HEK293 (cell line): ENCODE measurements around the gene MAP1LC3C.

Experiments
- CTCF ChIA-PET: fragments of 350-600 bp; formaldehyde crosslinking; extraction: SDS; loops from one replicate; lab custom pipeline; 2021; ENCODE audit warnings: antibody characterized with exemption; lab: Yijun Ruan, JAX
- POLR2A ChIA-PET: fragments of 300-600 bp; formaldehyde crosslinking; extraction: SDS; loops from one replicate; lab custom pipeline; 2020; ENCODE audit warnings: antibody characterized with exemption, inconsistent platforms; lab: Yijun Ruan, JAX
- H3K27ac ChIP-seq: fragments of 200-500 bp; sonication (Bioruptor generic); 2 replicates; pipeline ENCODE4 v1.5.1; 2014; ENCODE audit warnings: low read depth, low read length, control low read depth, inconsistent platforms; ENCODE audit errors: extremely low read depth
- H3K36me3 ChIP-seq, 2 experiments: fragments of 200-500 bp in 1 of 2; sonication (Bioruptor generic) in 1 of 2; 1 replicate in 1 of 2; 2 replicates in 1 of 2; pipeline ENCODE4 v1.5.1; 2014 to 2017; ENCODE audit warnings: inconsistent platforms in 2 of 2, low read length in 2 of 2; ENCODE audit not compliant: control insufficient read depth in 2 of 2, insufficient read depth in 1 of 2
- H3K4me1 ChIP-seq: fragments of 200-500 bp; sonication (Bioruptor generic); 2 replicates; pipeline ENCODE4 v1.5.1; 2014; ENCODE audit warnings: mild to moderate bottlenecking, low read length, inconsistent platforms; ENCODE audit not compliant: control insufficient read depth, insufficient read depth
- H3K4me3 ChIP-seq: 2 replicates; pipeline ENCODE4 v1.5.1; 2011; ENCODE audit warnings: low read depth, mild to moderate bottlenecking, control low read depth, low read length, moderate library complexity
- H3K9me3 ChIP-seq: fragments of 200-500 bp; sonication (Bioruptor generic); 2 replicates; pipeline ENCODE4 v1.5.1; 2014; ENCODE audit warnings: low read depth, low read length, inconsistent platforms; ENCODE audit not compliant: control insufficient read depth, insufficient read depth
- GFI1B ChIP-seq: fragments of 450-650 bp; formaldehyde crosslinking; IDR thresholded peaks from 2 replicates; pipeline ENCODE4 v1.5.1; 2016; ENCODE audit warnings: missing biosample characterization, missing genetic modification characterization
- GLI2 ChIP-seq: fragments of 450-650 bp; formaldehyde crosslinking; IDR thresholded peaks from 2 replicates; pipeline ENCODE4; 2017; ENCODE audit warnings: missing biosample characterization, missing genetic modification characterization, low read depth, borderline replicate concordance
- GLIS1 ChIP-seq: fragments of 450-650 bp; formaldehyde crosslinking; IDR thresholded peaks from 2 replicates; pipeline ENCODE4 v1.5.1; 2016; ENCODE audit warnings: missing biosample characterization, missing genetic modification characterization
- HOXD13 ChIP-seq: sonication (generic); formaldehyde crosslinking; IDR thresholded peaks from 2 replicates; pipeline ENCODE4 v1.8.0; 2022; ENCODE audit warnings: missing genetic modification reagents, borderline replicate concordance
- KLF9 ChIP-seq: fragments of 450-650 bp; formaldehyde crosslinking; IDR thresholded peaks from 2 replicates; pipeline ENCODE4 v1.5.1; 2016; ENCODE audit warnings: missing biosample characterization, missing genetic modification characterization, low read depth
- PRDM1 ChIP-seq: fragments of 450-650 bp; formaldehyde crosslinking; IDR thresholded peaks from 2 replicates; pipeline ENCODE4; 2016; ENCODE audit warnings: missing biosample characterization, missing genetic modification characterization
- ZBTB8A ChIP-seq: fragments of 450-650 bp; formaldehyde crosslinking; IDR thresholded peaks from 2 replicates; pipeline ENCODE4 v1.5.1; 2016; ENCODE audit warnings: missing biosample characterization, missing genetic modification characterization
- ZIC2 ChIP-seq: fragments of 450-650 bp; formaldehyde crosslinking; IDR thresholded peaks from 2 replicates; pipeline ENCODE4 v1.5.1; 2016; ENCODE audit warnings: missing biosample characterization, missing genetic modification characterization
- ZNF138 ChIP-seq: fragments of 450-650 bp; formaldehyde crosslinking; IDR thresholded peaks from 2 replicates; pipeline ENCODE4 v1.5.1; 2016; ENCODE audit warnings: missing biosample characterization, missing genetic modification characterization, borderline replicate concordance
- ZNF214 ChIP-seq: fragments of 450-650 bp; formaldehyde crosslinking; IDR thresholded peaks from 2 replicates; pipeline ENCODE4 v1.5.1; 2017; ENCODE audit warnings: missing biosample characterization, mild to moderate bottlenecking, missing genetic modification characterization, borderline replicate concordance
- ZNF221 ChIP-seq: fragments of 450-650 bp; formaldehyde crosslinking; IDR thresholded peaks from 2 replicates; pipeline ENCODE4 v1.5.1; 2017; ENCODE audit warnings: missing biosample characterization, missing genetic modification characterization, borderline replicate concordance
- ZNF341 ChIP-seq: fragments of 450-650 bp; formaldehyde crosslinking; IDR thresholded peaks from 2 replicates; pipeline ENCODE4; 2016; ENCODE audit warnings: low read depth, missing biosample characterization, missing genetic modification characterization
- ZNF555 ChIP-seq: fragments of 450-650 bp; formaldehyde crosslinking; conservative IDR thresholded peaks from 2 replicates; pipeline ENCODE4 v1.5.1; 2017; ENCODE audit warnings: missing biosample characterization, mild to moderate bottlenecking, missing genetic modification characterization, inconsistent platforms
- ZNF571 ChIP-seq: fragments of 450-650 bp; formaldehyde crosslinking; IDR thresholded peaks from 2 replicates; pipeline ENCODE4 v1.5.0; 2017; ENCODE audit warnings: missing biosample characterization, missing genetic modification characterization
- ZNF629 ChIP-seq: fragments of 450-650 bp; formaldehyde crosslinking; IDR thresholded peaks from 2 replicates; pipeline ENCODE4 v1.5.1; 2017; ENCODE audit warnings: missing biosample characterization, missing genetic modification characterization
- ZNF670 ChIP-seq: fragments of 450-650 bp; formaldehyde crosslinking; IDR thresholded peaks from 2 replicates; pipeline ENCODE4 v1.5.1; 2016; ENCODE audit warnings: missing biosample characterization, missing genetic modification characterization, low read depth
- ZNF777 ChIP-seq: fragments of 450-650 bp; formaldehyde crosslinking; IDR thresholded peaks from 2 replicates; pipeline ENCODE4 v1.5.1; 2017; ENCODE audit warnings: missing biosample characterization, missing genetic modification characterization, borderline replicate concordance
- ZNF843 ChIP-seq: fragments of 450-650 bp; formaldehyde crosslinking; IDR thresholded peaks from 2 replicates; pipeline ENCODE4 v1.5.1; 2016; ENCODE audit warnings: missing biosample characterization, missing genetic modification characterization
- ZSCAN23 ChIP-seq: fragments of 450-650 bp; formaldehyde crosslinking; IDR thresholded peaks from 2 replicates; pipeline ENCODE4 v1.5.1; 2016; ENCODE audit warnings: missing biosample characterization, missing genetic modification characterization
- ZXDB ChIP-seq: fragments of 450-650 bp; formaldehyde crosslinking; IDR thresholded peaks from 2 replicates; pipeline ENCODE4 v1.5.1; 2016; ENCODE audit warnings: missing biosample characterization, missing genetic modification characterization
- TF ChIP-seq, protein P1 (sequence below): fragments of 450-650 bp; formaldehyde crosslinking; conservative IDR thresholded peaks from 2 replicates; pipeline ENCODE4 v1.5.1; 2016; ENCODE audit warnings: low read depth, missing biosample characterization, missing genetic modification characterization
- TF ChIP-seq, protein P2 (sequence below): fragments of 450-650 bp; formaldehyde crosslinking; IDR thresholded peaks from 2 replicates; pipeline ENCODE4 v1.5.1; 2017; ENCODE audit warnings: missing biosample characterization, missing genetic modification characterization
- TF ChIP-seq, protein P3 (sequence below): fragments of 450-650 bp; formaldehyde crosslinking; IDR thresholded peaks from 2 replicates; pipeline ENCODE4 v1.5.1; 2017; ENCODE audit warnings: missing biosample characterization, mild to moderate bottlenecking, missing genetic modification characterization, moderate library complexity
- TF ChIP-seq, protein P4 (sequence below): IDR thresholded peaks from 2 replicates; pipeline ENCODE4 v1.6.1; 2011; ENCODE audit warnings: mild to moderate bottlenecking, low read depth, low read length, borderline replicate concordance

The MAP1LC3C gene

DNA sequence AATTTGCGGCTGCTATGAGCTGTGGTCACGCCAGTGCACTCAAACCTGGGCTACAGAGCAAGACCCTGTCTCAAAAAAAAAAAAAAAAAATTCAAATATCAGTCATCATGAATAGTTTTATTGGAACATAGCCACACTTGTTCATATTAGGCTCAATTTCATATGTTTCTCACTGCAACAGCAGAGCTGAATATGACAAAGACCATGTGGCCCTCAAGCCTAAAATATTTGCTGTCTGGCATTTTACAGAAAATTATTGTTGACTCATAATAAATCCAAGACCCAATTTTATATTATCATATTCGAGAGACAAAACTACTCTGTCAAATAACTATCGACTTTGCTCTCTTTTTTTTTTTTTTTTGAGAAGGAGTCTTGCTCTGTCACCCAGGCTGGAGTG is 30.3 kb downstream of the MAP1LC3C start:
- no peak overlapping the region for H3K4me3 ChIP-seq
- H3K4me1 ChIP-seq = no peaks in the 10 kb centered on the region
- TF ChIP-seq KLF9 (tag by site-specific recombination) (no peak), ZNF843 (tag by site-specific recombination) (no peak), ZXDB (no peak), ZNF555 (no peak), GLIS1 (tag by site-specific recombination) (no peak), ZNF777 (tag by site-specific recombination) (no peak), ZNF341 (tag by site-specific recombination) (no peak), ZSCAN23 (tag by site-specific recombination) (no peak), GFI1B (tag by site-specific recombination) (no peak), ZNF221 (tag by site-specific recombination) (no peak), ZNF571 (tag by site-specific recombination) (no peak), ZNF629 (no peak)
- TF ChIP-seq, protein P1, sequence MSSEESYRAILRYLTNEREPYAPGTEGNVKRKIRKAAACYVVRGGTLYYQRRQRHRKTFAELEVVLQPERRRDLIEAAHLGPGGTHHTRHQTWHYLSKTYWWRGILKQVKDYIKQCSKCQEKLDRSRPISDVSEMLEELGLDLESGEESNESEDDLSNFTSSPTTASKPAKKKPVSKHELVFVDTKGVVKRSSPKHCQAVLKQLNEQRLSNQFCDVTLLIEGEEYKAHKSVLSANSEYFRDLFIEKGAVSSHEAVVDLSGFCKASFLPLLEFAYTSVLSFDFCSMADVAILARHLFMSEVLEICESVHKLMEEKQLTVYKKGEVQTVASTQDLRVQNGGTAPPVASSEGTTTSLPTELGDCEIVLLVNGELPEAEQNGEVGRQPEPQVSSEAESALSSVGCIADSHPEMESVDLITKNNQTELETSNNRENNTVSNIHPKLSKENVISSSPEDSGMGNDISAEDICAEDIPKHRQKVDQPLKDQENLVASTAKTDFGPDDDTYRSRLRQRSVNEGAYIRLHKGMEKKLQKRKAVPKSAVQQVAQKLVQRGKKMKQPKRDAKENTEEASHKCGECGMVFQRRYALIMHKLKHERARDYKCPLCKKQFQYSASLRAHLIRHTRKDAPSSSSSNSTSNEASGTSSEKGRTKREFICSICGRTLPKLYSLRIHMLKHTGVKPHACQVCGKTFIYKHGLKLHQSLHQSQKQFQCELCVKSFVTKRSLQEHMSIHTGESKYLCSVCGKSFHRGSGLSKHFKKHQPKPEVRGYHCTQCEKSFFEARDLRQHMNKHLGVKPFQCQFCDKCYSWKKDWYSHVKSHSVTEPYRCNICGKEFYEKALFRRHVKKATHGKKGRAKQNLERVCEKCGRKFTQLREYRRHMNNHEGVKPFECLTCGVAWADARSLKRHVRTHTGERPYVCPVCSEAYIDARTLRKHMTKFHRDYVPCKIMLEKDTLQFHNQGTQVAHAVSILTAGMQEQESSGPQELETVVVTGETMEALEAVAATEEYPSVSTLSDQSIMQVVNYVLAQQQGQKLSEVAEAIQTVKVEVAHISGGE (tag by site-specific recombination) = no peak
- TF ChIP-seq, protein P2, sequence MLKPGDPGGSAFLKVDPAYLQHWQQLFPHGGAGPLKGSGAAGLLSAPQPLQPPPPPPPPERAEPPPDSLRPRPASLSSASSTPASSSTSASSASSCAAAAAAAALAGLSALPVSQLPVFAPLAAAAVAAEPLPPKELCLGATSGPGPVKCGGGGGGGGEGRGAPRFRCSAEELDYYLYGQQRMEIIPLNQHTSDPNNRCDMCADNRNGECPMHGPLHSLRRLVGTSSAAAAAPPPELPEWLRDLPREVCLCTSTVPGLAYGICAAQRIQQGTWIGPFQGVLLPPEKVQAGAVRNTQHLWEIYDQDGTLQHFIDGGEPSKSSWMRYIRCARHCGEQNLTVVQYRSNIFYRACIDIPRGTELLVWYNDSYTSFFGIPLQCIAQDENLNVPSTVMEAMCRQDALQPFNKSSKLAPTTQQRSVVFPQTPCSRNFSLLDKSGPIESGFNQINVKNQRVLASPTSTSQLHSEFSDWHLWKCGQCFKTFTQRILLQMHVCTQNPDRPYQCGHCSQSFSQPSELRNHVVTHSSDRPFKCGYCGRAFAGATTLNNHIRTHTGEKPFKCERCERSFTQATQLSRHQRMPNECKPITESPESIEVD = no peak
- TF ChIP-seq, protein P3, sequence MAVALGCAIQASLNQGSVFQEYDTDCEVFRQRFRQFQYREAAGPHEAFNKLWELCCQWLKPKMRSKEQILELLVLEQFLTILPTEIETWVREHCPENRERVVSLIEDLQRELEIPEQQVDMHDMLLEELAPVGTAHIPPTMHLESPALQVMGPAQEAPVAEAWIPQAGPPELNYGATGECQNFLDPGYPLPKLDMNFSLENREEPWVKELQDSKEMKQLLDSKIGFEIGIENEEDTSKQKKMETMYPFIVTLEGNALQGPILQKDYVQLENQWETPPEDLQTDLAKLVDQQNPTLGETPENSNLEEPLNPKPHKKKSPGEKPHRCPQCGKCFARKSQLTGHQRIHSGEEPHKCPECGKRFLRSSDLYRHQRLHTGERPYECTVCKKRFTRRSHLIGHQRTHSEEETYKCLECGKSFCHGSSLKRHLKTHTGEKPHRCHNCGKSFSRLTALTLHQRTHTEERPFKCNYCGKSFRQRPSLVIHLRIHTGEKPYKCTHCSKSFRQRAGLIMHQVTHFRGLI (tag by site-specific recombination) = no peak
- TF ChIP-seq, protein P4, sequence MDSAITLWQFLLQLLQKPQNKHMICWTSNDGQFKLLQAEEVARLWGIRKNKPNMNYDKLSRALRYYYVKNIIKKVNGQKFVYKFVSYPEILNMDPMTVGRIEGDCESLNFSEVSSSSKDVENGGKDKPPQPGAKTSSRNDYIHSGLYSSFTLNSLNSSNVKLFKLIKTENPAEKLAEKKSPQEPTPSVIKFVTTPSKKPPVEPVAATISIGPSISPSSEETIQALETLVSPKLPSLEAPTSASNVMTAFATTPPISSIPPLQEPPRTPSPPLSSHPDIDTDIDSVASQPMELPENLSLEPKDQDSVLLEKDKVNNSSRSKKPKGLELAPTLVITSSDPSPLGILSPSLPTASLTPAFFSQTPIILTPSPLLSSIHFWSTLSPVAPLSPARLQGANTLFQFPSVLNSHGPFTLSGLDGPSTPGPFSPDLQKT = no peak
- CTCF ChIA-PET = interaction anchor here (0.5 to 1.1 kb wide), 2 partner anchors 29 to 31 kb away, joined by 3 read pairs; no protein-coding TSS in a partner anchor
- H3K9me3 ChIP-seq = no peaks in the 10 kb centered on the region
- H3K27ac ChIP-seq = no peak overlapping the region
- POLR2A ChIA-PET = interaction anchor here (0.6 to 1.0 kb wide), 2 partner anchors 8 to 14 kb away, joined by 3 read pairs; no protein-coding TSS in a partner anchor
- no peaks in the 10 kb centered on the region for H3K36me3 ChIP-seq

DNA sequence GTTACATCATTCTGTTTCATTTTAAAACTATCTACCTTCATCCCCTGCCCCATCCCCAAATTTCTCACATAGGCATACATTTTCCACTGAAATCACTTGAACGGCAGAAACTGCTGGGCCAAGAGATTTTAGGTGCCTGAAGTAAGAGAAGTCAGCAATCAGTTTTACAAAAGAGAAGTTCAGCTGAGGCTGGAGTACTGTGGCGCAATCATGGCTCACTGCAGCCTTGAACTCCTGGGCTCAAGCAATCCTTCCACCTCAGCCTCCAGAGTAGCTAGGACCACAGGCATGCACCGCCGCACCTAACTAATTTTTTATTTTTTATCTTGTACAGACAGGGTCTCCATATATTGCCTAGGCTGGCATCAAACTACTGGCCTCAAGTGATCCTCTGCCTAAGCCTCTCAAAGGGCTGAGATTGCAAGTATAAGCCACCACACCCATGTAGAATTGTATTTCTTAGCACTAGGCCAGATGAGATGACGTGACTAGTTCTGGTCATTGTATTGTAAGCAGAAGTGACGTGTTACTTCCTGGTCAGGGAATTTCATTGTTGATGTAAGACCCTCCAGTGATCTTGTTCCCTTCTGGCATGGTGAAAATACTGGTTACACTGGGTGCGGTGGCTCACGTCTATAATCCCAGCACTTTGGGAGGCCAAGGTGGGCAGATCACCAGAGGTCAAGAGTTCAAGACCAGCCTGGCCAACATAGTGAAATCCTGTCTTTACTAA is 34.2 kb downstream of the MAP1LC3C start:
- Histone ChIP-seq H3K9me3 (no peaks in the 10 kb centered on the region), H3K4me1 (no peaks in the 10 kb centered on the region), H3K36me3 (no peaks in the 10 kb centered on the region), H3K27ac (no peak overlapping the region), H3K4me3 (no peak overlapping the region)
- CTCF ChIA-PET = no interaction called here
- POLR2A ChIA-PET = no interaction called here
- no peak for TF ChIP-seq ZIC2
- TF ChIP-seq ZNF214 (tag by site-specific recombination) = no peak
- no peak for TF ChIP-seq ZNF138 (tag by site-specific recombination)
- no peak for TF ChIP-seq GLI2 (tag by site-specific recombination)
- no peak for TF ChIP-seq HOXD13 (CRISPR knock-in tag)
- TF ChIP-seq ZNF670 = no peak
- TF ChIP-seq ZBTB8A (tag by site-specific recombination) = no peak
- no peak for TF ChIP-seq PRDM1
